Measurements from ENCODE around the gene DOK4. TPM values are rescaled to one million over a fixed set of nuclear protein-coding genes. Genes with fewer than 3 reads are reported as not detected.

DOK4 gene
- total RNA-seq, 1 experiment from 2014 or later: 19.3 TPM

DNA sequence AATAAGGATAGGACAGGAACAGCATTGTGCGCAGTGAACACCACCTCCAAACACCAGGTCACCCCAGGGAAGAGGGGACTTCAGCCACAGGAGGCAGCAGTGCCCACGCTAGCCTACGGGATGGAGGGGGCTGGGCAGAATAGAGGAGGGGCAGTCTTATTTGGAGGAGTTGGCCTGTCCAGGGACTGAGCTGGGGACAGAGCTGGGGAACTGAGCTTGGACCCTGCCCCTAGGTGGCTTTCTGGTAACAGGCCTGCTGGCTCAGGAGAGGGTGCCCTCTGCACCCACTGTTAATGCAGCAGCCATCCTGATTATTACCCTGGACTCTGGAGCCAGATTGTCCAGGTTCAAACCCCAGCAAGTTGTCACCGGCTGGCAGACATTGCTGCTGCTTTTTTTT is 40.7 kb upstream of the DOK4 start:
- DNase-seq: no peak
- Histone ChIP-seq H3K4me3 (no peak overlapping the region), H3K36me3 (no peaks in the 10 kb centered on the region), H3K27me3 (no peaks in the 10 kb centered on the region), H3K9me3 (no peaks in the 10 kb centered on the region)

DNA sequence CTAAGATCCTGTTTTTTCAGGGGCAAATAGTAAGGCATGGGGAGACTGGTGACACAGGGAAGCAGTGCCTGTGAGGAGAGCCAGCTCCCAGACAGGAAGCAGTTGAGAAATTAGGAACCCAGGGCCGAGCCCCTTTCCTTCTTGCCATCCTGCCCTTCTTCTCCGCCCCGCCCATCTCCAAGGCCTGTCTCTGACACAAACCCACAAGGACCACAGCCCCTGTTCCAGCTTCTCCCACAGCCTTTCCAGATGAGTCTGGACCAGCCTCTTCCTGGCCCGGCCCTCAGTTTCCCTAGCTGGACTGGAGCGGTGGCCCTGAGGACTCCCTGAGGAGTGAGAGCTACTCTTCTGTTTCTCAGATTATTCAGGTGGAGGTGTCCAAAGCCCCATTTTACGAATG is 40.2 kb upstream of the DOK4 start:
- Histone ChIP-seq H3K9me3 (no peaks in the 10 kb centered on the region), H3K36me3 (no peaks in the 10 kb centered on the region)
- no peak for DNase-seq

DNA sequence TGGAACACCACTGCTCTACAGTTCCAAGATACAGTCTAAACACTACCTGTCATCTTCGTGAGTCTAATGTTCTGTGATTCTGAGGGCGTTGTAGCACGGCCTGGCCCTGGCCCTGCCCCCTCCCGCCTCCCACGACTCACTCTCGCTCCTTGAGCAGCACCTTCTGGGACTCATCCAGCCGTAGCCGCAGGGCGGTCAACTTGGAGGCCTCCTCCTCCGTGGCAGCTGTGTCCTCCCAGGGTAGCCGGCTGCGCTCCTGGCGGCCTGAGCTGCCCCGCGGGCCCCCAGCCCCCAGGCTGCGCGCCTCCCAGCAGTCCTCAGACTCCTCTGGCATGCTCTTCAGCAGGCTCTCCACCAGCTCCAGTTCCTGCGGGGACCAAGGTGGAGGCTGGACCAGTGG is 39.5 kb upstream of the DOK4 start:
- Histone ChIP-seq H3K9me3 (no peaks in the 10 kb centered on the region), H3K27me3 (no peaks in the 10 kb centered on the region), H3K36me3 (no peaks in the 10 kb centered on the region), H3K4me3 (no peak overlapping the region)
- DNase-seq: no peak

More for the DNA sequence above, 40.2 kb upstream of the DOK4 start:
- Histone ChIP-seq H3K27me3 (no peaks in the 10 kb centered on the region), H3K4me3 (no peak overlapping the region)

DNA sequence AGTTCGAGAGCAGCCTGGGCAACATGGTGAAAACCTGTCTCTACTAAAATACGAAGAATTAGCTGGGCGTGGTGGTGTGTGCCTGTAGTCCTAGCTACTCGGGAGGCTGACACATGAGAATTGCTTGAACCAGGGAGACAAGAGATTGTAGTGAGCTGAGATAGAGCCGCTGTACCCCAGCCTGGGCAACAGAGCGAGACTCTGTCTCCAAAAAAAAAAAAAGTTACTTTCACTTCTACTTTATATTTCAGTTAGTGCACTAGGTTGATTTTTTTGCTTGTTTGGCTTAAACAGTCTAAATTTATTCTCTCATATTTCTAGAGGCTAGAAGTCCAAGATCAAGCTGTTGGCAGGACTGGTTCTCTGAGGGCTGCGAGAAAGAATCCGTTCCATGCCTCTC is 36.7 kb upstream of the DOK4 start:
- Histone ChIP-seq H3K9me3 (no peaks in the 10 kb centered on the region), H3K4me3 (no peak overlapping the region), H3K36me3 (peaks cover 4% of the 10 kb centered on the region), H3K27me3 (no peaks in the 10 kb centered on the region)
- DNase-seq: no peak

DNA sequence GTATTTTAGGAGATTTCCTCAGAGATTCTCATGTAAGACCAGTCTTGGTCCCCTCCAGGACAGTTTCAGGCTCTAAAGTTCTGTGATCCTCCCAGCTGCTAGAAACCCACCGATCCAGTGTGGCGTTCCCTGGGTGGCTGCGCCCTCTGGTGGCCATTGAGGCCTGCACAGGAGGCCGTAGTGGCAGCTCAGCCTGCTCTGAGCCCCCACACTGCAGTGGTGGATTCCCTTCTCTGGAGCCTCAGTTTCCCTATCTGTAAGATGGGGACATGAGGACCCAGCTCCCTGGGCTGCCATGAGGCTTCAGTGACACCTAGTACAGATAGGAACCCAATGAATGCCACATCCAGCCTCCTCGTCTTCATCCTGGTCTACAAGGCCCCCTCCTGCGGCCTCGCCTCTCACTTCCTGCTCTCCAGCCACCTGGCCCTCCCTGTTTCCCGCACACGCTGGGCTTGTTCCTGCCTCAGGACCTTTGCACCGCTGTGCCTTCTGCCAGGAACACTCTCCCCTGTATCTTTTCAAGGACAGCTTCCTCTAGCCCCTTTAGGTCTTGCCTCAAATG is 33.6 kb upstream of the DOK4 start:
- Histone ChIP-seq H3K4me3 (no peak overlapping the region), H3K27me3 (no peaks in the 10 kb centered on the region), H3K9me3 (no peaks in the 10 kb centered on the region), H3K36me3 (peaks cover 7% of the 10 kb centered on the region)
- peak; percentile 71 for DNase-seq

DNA sequence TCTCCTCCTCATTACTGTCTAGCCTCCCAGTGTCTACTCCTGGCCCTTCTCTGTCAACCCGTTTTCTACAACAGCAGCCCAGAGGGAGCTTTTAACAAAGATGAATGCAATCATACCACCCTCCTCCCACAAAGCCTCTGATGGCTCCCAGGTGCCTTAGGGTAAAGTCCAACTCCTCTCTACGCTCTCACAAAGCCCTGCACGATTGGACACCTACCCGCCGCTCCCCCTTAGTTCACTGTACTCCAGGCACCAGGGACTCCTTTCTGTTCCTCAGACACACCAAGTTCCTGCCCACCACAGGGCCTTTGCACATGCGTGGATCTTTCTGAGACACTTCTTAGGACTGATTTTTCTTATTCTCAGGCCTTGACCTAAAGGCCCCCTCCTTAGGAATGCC is 32.6 kb upstream of the DOK4 start:
- Histone ChIP-seq H3K27me3 (no peaks in the 10 kb centered on the region), H3K9me3 (no peaks in the 10 kb centered on the region), H3K4me3 (no peak overlapping the region), H3K36me3 (peaks cover 7% of the 10 kb centered on the region)
- no peak for DNase-seq

DNA sequence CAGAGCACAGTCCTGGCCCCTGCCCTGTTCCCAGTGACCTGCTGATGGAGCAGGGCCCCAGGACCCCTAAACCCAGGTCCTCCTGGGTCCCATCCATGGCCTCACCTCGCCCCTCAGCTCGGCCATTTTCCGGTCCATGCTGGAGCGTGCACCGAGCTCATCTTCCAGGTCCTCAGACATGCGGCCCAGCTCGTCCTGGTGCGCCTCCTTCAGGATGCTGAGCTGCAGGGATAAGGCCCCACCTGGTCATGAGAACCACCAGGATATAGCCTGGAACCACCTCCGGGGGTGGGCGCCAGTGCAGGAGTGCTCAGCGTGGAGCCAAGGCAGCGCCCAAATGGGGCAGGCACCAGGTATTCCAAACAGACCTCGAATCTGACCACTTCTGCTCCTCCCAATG is 32.2 kb upstream of the DOK4 start:
- Histone ChIP-seq H3K4me3 (no peak overlapping the region), H3K9me3 (no peaks in the 10 kb centered on the region), H3K27me3 (no peaks in the 10 kb centered on the region), H3K36me3 (peaks cover 7% of the 10 kb centered on the region)
- no peak for DNase-seq

DNA sequence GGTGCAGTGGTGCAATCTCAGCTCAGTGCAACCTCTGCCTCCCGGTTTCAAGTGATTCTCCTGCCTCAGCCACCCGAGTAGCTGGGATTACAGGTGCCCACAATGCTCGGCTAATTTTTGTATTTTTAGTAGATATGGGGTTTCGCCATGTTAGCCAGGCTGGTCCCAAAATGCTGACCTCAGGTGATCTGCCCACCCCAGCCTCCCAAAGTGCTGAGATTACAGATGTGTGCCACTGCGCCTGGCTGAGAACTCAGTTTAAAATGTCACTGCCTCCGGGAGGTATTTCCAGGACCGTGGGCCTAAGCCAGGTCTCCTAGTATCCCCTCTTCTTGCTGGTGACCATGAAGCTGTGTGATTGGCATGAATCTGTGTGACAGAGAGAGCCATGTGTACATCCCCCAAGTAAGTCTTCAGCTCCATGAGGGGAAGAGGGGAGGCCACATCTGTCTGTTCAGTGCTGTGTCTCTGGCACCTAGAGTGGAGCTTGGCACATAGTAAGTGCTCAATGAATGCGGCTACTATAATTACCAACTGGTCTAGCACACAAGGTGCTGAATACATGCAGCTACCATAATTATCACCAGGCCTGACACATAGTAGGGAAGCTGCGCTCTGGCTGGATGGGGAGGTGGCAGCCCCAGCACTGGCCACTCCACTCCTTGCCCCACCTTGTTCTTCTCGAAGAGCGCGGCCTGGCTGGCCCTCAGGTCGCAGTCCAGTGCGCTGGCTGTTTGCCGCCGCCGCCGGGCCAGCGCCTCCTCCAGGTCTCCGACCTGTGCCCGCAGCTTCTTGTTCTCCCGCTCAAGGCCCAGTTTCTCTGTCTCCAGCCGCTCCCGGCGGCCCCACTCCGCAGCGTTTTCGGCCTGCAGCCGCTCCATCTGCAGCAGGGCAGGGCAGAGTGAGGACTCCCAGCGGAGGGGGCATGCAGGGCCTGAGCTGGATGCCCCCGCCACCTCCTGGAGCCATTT is 31.4 kb upstream of the DOK4 start:
- no peak for DNase-seq
- Histone ChIP-seq H3K9me3 (no peaks in the 10 kb centered on the region), H3K27me3 (no peaks in the 10 kb centered on the region), H3K36me3 (peaks cover 7% of the 10 kb centered on the region), H3K4me3 (no peak overlapping the region)

DNA sequence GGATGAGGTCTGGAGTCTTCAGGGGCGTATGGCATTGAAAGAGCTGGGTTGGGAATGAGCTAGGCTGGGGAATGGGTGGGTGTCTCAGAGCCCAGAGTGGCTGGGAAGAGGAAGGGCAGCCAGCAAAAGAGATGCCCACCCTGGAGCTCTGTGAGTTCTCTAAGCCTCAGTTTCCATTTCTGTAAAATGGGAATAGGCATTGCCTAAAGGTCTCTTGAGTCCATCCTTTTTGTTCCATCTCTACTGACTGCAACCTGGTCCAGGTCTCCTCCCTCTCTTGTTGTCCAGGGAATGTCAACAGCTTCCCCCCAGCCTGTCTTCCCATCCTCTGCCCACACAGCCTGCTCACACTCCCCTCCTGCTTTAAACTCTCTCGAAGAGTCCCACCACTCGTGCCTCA is 30.5 kb upstream of the DOK4 start:
- no peak for DNase-seq
- H3K36me3 ChIP-seq: peaks cover 7% of the 10 kb centered on the region
- no peaks in the 10 kb centered on the region for H3K27me3 ChIP-seq
- H3K4me3 ChIP-seq: no peak overlapping the region
- no peaks in the 10 kb centered on the region for H3K9me3 ChIP-seq

DNA sequence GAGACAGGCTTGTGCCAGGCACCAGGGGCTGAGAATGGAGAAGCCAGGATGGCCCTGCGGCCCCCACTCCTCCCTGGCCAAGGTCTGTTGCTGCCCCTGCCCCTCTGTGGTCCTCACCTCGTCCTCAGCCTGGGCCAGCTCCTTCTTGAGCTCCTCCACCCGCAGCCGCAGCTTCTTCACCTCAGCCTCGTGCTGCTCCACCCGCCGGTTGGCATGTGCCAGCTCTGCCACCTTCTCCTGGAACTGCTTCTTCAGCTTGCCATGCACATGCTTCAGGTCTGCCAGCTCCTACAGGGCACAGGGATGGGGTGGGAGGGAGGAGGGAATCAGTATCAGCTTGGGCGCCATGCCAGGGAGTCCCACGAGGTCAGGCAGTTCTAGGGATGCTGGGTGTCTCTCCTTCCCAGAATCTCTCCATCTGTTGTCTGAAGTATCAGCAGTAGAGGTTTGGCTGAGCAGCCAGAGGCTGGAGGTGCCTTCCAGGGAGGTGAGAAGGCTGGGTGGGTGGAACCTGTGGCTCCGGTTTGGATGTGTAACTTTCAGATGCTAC is 30.0 kb upstream of the DOK4 start:
- Histone ChIP-seq H3K9me3 (no peaks in the 10 kb centered on the region), H3K27me3 (no peaks in the 10 kb centered on the region), H3K36me3 (peaks cover 7% of the 10 kb centered on the region), H3K4me3 (no peak overlapping the region)
- no peak for DNase-seq

DNA sequence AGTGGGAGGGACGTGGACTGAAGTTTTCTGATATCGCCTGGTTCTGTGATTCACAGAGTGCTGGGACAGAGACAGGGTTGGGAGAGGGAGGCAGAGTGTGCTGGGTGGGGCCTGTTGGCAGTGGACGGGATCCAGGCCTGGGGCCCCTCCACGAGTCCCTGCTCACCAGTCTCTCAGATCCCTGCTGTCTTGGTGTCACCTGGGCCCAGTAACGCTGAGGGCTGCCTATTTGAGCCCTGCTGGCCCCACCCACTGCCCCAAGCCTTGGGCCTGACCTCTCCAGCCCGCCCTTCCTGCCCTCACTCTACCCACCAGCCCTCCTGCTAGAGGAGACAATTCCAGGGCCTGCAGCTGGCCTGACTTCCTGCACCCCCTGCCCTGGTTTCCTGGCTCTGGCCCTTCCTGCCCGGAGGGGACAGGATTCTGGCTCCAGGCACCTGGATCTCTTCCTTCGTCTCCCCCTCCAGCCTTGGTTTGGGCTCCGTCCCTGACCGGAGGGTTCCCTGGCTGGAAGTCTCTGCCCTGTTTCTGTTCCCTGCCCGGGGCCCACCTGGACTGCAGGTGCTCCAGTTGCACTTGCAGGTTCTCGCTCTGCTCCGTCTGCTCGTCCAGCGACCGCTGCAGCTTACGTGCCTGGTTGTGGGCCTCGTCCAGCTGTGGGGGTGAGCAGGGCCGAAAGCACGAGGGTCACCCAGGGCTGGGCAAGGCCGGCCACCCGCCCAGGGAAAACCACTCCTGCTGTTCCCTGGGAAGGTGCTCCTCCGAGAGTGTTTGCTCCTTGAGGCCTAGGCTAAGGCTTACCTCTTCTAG is 28.7 kb upstream of the DOK4 start:
- H3K27me3 ChIP-seq: no peaks in the 10 kb centered on the region
- no peak for DNase-seq
- H3K36me3 ChIP-seq: peaks cover 7% of the 10 kb centered on the region
- no peak overlapping the region for H3K4me3 ChIP-seq
- no peaks in the 10 kb centered on the region for H3K9me3 ChIP-seq

DNA sequence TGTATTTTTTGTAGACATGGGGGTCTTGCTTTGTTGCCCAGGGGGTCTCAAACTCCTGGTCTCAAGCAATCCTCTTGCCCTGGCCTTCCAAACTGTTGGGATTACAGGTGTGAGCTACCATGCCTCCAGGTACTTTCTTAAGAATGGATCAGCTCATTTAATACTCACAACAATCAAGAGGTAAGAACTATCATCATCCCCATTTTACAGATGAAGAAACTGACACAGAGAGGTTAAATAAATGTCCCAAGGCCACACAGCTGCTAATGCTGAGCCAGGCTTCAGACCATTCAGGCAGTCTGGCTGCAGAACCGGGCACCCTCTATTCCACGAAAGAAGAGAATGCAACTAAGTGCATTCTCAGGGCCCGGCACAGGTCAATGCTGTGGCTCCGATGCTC is 28.1 kb upstream of the DOK4 start:
- no peak for DNase-seq
- Histone ChIP-seq H3K9me3 (no peaks in the 10 kb centered on the region), H3K4me3 (no peak overlapping the region), H3K36me3 (peaks cover 7% of the 10 kb centered on the region), H3K27me3 (no peaks in the 10 kb centered on the region)

DNA sequence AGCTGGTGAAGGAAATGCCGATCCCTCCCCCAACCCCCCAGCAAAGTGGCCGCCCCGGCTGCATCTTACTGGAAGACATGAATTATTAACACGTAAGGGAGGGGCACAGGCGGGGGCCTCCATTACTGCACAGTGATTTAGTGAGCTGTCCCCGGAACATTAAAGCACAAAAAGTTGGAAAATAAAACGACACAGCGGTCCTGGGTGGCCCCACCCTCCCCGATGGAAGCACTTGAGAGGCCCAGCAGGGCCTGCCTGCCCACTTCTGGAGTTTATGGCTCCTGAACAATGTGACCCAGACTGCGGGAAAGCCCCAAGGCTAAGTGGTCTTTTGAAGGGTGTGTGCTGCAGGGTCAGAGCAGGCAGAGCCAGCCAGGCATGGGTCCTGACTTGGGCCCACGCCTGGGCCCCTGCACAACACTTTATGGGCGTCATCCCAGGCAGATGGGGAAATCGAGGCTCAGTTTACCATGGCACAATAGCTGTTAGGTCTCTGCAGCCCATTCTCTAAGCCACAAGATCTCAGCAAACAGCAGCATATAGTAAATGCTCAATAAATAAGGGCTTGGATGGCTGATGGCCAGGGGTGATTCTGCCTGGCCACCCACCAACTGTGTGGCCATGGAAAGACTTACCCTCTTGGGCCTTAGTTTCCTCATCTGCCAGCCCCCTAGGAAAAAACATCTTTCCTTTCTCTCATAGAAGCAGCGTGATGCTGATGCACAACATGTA is 27.2 kb upstream of the DOK4 start:
- no peak for DNase-seq
- peaks cover 7% of the 10 kb centered on the region for H3K36me3 ChIP-seq
- H3K4me3 ChIP-seq: no peak overlapping the region
- no peaks in the 10 kb centered on the region for H3K9me3 ChIP-seq
- H3K27me3 ChIP-seq: no peaks in the 10 kb centered on the region

DNA sequence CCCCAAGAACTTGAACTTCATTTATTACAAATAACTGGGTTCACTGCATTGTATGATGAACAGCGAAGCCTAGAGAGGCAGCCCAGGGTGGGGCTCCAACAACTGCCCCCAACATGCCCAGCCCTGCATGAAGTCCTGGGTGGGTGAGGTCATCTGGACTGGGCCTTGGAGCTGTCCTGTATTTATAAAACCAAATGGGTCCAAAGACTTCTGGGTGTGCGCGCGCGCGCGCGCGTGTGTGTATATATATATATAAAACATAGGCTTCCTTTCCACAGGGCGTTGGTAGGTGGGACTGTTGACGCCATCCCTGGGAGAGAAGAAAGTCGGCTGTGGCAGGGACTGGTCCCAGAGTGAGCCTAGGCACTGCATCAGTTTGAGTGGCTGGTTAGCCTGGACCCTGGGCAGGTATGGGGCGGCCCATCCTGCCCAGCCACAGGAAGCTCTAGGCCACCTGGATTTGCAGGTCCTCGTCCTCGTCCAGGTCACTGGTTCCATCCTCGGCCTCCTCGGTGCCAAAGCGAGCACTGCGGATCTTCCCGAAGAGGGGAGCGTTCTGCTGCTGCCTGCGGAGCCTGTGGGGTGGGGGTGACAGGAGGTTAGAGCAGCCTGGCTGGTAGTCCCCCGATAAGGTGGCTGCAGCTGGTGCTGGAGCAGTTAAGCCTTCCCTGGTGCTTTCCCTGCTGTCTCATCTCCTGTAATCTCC is 26.2 kb upstream of the DOK4 start:
- H3K36me3 ChIP-seq: no peaks in the 10 kb centered on the region; the same call in 1 of the 2 replicates
- no peaks in the 10 kb centered on the region for H3K27me3 ChIP-seq
- no peaks in the 10 kb centered on the region for H3K9me3 ChIP-seq
- no peak overlapping the region for H3K4me3 ChIP-seq
- no peak for DNase-seq

DNA sequence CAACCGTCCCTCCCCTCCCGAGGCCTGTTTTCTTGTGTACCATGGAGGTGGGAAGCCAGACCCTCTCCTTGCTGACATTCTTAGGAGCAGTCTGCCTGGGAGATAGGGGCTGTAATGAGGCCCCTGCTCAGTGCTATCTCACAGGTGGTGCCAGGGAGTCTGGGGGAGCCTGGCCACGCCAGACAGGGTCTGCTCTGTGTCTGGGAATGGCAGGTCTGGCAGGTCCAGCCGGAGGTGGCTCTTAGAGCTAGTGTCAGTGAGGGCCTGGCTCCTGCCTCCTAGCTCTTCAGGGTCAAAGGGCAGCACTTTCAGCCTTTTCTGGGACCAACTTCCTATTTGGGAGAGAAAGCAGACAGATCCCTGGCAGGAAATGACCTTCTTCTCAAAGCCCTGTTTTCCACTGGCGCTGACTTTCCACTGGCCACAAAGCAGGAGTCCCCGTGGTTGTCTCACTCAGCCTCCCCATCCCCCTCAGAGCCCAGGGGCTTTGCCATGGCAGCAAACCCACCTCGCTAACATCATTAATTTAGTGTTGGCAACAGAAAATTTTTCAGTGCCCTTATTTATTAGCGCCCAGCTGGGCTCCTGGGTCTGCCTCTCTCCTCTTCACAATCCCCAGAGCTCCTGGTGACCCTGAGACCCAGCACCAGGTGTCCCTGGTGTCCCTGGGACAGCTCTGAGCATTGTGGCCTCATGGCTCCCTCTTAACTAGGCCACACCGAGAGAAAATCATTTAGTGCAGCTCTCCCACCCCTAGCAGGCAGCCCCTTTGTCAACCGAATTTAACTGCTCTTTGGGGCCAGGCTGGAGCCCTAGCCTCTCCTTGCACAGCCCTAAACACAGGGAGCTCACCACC is 24.0 kb upstream of the DOK4 start:
- no peaks in the 10 kb centered on the region; the same call in 1 of the 2 replicates for H3K27me3 ChIP-seq
- no peaks in the 10 kb centered on the region for H3K9me3 ChIP-seq
- DNase-seq: no peak
- no peaks in the 10 kb centered on the region; the same call in 1 of the 2 replicates for H3K36me3 ChIP-seq
- H3K4me3 ChIP-seq: no peak overlapping the region

Data from MG63 (cell line).